HG03097 (cell line): Measurements from ENCODE around the gene RASSF3.
"Not testable (repeated sequence)": the region's sequence is repeated elsewhere in the genome, so short reads cannot be mapped to it uniquely, and the experiment has no call there.

Source experiments
- ATAC-seq: cut with Tn5 transposase; IDR thresholded peaks from one replicate; pipeline ENCODE4 v1.9.1; 2021; ENCODE audit not compliant: unreplicated experiment, low FRiP score

The RASSF3 gene

DNA sequence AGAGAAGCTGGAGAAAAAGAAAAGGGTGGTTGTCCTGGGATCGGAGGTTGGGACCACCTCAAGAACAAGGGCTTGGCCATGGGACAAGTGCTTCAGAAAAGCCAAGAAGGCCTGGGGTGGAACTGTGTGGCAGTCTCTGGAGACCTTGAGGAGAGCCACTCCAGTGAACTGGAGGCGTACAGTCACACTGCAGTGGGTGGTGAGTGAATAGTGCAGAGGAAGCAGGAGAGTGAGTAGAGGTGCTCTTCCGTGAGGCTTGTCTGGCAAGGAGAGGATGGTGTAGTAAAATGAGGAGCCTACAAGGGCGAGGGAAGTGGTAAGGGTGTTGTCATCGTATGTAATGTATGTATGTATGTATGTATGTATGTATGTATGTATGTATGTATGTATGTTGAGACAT, 20.9 kb downstream of the RASSF3 start:
- ATAC-seq, result no peak

DNA sequence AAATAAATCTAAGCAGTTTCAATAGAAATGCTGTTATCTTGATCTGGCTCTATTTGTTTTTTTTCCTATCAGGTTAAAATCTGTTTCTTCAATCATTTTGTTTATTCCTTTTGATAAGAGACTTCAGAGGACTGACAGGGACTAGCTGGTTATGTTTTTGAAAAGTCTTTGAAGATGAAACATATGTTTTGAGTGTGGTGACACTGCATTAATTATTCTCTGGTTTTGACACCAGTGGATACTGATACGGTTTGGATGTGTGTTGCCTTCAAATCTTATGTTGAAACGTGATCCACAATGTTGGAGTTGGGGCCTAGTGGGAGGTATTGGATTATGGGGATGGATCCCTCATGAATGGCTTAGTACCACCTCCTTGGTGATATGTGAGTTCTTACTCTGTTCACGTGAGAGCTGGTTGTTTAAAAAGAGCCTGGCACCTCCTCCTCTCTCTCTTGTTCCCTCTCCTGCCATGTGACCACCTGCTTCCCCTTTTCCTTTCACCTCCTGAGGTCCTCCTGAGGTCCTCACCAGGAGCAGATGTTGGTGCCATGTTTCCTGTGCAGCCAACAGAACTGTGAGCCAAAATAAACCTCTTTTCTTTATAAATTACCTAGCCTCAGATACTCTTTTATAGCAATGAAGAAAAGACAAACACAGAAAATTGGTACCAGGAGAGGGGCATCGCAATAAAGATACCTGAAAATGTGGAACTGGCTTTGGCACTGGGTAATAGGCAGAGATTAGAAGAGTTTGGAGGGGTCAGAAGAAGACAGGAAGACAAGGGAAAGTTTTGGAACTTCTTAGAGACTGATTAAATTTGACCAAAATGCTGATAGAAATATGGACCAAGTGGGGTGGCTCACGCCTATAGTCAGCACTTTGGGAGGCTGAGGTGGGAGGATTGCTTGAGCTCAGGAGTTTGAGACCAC, 23.0 kb downstream of the RASSF3 start:
- ATAC-seq, result no peak

DNA sequence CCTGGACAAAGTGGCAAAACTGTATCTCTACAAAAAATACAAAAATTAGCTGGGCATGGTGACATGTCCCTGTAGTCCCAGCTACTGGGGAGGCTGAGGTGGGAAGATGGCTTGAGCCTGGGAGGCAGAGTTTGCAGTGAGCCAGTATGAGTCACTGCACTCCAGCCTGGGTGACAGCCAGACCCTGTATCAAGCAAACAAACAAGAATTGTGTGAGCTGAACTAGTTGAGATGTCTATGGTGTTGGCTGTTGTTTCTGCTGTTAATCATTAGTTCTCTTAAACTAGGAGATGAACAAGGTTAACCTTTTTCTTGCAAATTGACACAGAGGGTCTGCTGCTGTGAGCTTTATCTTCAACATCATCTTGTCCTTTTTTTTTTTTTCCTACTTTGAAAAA, 23.6 kb downstream of the RASSF3 start:
- ATAC-seq, result no peak

DNA sequence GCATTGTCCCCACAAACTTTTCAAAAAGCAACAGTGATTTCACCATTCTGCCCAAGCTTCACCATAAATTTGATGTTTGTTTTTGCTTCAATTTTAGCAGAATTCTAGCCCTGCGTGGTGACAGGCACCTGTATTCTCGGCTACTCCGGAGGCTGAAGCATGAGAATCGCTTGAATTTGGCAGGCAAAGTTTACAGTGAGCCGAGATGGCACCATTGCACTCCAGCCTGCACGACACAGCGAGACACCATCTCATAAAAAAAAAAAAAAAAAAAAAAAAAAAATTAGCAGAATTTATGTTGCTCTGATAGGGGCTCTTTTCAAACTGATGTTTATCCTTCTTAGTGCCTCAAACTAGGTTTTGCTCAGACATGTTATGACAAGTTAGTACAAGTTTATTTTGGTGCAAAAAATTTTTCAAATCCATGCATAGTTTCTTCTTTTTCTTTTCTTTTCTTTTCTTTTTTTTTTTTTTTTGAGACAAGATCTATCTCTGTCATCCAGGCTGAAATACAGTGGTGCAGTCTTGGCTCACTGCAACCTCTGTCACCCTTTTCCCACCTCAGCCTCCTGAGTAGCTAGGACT, 24.3 kb downstream of the RASSF3 start:
- no peak for ATAC-seq

DNA sequence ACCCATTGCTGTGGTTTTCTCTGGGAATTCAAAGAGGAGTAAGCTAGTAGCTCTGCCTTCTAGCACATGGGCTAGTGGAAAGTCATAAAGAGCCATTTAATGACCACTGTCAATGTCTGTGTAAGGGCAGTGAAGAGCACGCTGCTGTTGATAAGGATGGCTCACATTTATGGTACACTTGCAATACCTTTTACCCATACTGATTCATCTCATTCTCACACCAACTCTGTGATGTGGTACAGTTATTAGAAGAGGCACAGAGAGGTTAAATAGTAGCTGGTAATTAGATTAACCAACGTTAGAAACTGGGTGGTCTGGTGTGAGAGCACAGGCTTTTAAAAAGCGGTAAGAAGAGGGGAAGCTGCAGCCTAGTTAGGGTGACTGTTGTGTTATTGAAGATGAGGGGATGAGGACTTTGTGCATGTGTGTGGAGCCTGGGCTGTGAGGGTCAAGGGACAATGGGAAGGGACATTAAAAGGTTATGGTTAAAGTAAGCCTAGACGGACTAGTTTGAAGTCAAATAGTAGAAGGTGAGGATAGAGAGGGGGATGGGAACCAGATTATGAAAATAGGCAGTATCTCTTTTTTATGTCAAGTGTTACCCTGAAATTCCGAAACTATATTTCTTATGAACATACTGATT, 25.2 kb downstream of the RASSF3 start:
- no peak for ATAC-seq

DNA sequence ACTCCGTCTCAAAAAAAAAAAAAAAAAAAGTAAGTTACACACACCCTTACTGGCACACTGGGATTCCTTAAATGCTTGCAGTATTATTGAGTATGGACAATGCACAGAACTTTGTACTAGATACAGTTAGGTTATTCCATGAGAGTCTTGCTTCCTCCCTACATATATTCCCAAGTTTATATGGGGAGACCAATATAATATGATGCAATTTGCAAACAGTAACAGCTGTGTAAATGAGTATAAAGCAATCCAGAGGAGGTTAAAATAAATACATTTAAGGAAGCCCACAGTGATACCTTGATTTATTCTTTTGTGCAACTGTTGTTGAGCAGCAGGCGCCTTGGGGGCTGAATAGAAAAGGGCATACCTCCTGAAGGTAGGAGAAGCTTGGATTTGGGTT, 26.6 kb downstream of the RASSF3 start:
- no peak for ATAC-seq

DNA sequence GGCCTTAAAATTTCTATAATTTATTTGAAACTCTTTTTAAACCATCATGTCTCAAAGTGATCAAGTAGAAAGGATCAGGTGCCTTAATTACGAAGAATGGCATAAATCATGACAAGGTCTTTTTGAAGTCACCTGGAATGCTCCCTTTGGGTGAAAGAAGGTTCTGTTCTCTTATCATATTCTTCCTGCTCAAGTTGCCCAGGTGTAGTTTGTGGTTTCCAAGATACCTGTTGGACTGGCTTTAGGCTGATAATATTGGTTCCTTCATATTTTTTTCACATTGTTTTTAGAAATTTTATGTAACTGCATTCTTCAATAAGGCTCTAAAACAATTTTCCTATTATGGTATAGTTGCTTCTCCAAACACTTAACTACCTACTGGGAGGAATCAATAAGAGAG, 29.2 kb downstream of the RASSF3 start:
- ATAC-seq, result no peak

DNA sequence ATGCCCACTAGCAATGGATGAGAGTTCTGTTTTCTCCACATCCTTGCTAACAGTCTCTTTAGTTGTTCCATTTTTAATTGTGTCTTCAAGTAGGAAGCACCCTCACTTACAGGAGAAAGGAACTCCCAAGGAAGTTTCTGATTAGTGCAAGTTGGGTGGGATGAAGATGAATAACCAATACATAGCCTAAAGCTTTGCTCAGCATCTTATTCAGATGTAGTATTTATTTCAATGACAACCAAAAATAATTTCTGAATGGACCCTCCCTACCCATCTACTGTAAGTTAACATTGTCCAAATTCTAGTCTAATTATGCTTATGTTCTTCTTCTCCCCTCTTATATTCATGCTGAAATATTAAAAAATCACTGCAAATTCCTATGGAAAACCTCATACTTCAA, 36.0 kb downstream of the RASSF3 start:
- ATAC-seq, result no peak

DNA sequence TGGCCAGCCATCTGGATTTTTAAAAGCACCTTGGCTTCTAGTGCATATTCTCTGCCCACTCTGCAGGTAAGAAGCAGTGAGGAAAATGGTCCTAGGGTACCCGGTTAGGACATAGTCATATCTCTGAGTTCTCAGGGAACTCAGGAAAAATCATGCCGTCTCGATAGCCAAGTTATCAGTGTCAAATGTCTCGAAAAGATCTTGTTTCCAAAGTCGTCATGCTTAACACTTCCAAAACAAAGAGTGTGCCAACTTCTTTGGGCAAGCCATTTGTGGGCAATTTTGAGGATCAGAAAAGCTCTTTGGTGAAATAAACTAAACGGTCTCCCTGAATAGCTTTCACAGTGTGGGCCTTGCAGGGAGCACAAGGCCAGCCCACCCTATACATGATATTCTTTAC, 39.2 kb downstream of the RASSF3 start:
- no peak for ATAC-seq

DNA sequence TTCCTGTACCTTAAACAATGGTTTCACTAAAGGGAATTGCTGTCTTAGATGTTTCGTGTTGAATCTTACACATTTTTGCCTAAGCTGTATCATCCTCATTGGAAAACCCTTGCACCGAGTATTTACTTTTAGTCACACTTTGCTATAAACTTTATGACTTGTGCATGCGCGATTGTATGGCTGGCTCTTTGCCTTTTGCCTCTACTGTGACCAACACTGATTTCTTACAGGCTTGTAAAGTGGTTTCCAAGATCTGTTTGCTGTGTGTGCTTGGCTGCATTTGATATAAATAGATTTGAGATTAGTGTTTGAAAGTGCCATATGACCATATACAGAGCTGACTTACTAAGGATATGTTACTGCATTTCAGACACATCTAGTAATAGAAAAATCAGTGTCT, 40.5 kb downstream of the RASSF3 start:
- no peak for ATAC-seq

DNA sequence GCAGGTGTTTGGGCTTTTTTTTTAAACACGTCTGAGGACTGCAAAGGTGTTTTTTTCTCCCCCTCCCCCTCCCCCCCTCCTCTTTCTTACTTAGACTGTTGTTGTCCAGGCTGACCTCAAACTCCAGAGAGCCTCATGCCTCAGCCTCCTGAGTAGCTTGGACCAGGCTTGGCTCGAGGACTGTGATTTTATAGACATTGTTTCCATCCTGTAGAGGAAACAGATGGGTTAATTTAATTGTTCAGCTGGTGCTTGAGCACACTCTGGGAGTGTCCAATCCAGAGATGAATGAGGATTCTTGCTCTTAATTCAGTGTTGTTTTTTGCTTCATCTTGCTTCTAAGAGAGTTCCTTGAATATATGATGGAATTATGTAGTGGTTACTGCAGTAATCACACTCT, 42.1 kb downstream of the RASSF3 start:
- ATAC-seq, result no peak

DNA sequence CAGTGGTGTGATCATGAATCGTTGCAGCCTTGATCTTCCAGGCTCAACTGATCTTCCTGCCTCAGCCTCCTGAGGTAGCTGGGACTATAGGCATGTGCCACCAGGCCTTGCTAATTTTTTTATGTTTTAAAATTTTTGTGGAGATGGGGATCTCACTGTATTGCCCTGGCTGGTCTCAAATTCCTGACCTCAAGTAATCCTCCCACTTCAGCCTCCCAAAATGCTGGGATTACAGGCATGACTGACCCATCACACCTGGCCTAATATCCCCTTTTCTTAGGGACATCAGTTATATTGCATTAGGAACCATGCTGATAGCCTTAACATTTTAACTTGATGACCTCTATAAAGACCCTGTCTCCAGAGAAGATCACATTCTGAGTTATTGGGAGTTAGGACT, 42.8 kb downstream of the RASSF3 start:
- ATAC-seq, result no peak

DNA sequence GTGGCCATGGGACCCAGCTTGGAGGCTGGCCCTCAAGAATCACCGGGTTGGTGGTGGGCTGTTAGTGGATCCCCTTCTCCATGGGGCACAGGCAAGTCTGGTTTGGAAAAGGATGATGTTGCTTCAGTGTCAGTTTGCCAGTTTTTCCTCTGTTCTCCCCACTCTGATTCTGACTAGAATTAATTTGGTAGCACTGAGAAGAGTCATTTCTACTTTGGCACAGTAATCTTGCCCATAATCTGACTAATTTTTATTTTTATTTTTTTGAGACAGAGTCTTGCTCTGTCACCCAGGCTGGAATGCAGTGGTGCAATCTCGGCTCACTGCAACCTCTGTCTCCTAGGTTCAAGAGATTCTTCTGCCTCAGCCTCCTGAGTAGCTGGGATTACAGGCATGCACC, 43.6 kb downstream of the RASSF3 start:
- not testable (repeated sequence) for ATAC-seq

DNA sequence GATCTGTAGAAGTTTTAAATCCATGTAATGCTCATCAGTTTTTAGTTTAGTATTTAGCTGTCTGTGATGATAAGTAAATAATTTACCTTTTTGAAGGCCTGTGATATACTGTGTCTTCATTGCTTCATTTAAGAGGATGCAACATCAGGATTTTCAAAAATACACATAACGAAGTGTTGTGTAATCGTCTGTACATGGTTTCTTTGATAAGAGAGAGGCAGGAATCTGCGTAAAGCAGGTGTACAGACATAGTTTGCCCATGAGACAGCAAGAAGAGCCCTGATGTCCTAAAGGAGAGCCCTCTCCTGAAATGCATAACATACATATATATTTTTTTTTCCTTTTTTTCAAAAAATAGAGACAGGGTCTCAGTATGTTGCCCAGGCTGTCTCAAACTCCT, 44.8 kb downstream of the RASSF3 start:
- ATAC-seq, result no peak

DNA sequence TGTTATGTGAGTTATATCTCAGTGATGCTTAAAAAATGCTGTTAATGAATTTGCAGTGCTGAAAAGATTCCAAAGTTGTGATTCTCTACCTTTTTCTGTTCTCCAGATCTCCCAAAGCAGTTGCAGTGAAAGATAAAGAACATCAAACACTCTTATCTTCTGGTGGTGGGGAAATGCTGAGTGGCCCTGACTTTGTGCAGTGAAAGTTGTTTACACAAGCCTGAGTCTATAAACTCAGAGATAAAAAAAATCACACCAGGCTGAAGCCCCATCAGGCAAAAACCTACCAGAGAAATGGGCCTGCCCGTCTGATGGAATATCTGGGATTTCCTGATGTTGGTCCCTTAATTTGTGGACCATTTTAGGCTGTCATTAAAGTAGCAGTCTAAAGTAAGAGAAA, 46.1 kb downstream of the RASSF3 start:
- no peak for ATAC-seq

DNA sequence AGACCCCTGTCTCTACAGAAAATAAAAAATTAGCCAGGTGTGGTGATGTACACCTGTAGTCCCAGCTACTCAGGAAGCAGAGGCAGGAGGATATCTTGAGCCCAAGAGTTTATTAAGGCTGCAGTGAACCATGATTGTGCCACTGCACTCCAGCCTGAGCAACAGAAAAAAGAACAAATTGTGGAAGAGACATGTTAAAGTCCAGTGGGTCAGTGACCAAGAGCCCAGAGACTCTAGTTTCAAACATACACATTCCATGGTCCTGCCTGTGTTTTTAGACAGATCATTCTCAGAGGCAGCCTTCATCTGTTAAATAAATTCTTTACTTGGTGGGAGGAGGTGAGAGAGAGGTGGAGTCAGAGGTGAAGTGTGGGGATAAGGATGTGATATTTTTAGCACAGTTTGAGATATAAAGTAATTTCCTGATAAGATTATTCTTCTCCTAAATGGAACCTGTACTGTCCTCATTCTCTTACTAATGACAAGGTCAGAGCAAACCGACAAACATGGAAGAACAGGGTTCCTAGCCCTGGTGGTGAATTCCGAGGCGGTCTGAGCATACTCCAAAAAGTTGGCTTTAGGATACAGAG, 48.7 kb downstream of the RASSF3 start:
- ATAC-seq, result no peak

DNA sequence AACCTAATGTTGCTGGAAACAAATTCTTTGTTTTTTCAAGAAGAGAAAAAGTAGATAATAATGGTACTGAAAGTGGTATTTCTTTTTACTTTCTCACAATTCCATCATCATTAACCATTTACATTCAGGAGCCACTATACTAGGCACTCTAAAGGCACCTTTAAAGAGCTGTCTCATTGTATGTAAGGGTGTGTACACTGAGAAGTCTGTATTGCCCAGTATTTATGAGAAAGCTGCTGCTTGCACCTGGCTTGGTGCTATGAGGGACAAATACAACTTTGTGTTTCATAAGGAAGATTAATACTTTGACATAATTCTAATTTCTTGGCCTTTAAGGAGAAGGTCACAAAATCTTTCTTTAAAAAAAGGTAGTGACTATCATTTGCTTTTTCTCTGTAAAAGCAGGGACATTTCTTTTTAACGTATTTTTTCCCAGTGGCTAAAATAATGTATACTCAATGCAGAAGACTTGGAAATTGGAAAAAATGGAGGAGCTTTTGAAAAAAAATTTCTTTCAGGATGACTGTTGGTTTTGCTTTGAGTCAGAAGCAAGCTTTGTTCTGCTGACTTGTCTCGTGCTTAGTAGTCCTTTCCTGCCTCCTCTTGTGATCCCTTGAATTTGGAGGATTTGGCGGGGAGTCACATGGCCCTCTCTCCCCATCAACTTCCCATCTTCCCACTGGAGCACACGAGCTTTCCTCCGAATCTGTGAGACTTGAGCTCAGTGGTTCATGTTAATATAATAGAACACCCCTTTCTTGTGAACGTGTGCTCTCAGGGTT, 50.1 kb downstream of the RASSF3 start:
- peak; percentile 39 for ATAC-seq

DNA sequence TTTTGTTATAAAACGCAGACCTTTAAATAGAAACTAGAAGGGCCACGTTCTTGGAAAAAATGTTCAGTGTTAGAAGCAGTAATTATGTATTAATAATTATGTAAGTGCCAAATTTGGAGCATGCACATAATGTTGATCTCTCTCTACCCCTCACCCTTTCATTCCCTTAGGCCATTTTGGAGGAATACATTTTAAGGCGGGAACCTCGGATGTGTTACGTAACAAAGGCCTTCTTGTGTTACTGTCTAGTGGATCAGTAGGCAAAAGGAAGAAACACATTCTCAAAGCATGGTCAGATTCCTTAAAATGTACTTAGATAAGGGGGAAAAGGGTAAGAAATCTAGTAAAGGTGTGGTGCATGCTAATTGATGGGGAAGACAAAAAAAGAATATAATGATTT, 52.7 kb downstream of the RASSF3 start:
- no peak for ATAC-seq

DNA sequence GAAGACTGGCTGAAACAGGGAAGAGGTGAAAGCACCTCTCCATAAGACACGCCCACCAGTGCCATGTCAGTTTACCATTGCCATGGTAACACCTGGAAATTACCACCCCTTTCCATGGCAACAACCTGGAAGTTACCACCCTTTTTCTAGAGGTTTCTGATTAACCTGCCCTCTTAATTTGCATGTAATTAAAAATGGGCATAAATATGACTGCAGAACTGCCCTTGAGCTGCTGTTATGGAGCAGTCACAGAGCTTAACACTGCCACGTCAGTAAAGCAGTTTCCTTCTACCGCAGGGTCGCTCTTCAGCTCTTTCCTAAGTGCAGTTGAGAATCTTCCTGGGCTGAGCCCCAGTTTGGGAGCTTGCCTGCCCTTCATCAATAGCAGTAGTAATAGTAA, 55.2 kb downstream of the RASSF3 start:
- peak; percentile 30 for ATAC-seq

DNA sequence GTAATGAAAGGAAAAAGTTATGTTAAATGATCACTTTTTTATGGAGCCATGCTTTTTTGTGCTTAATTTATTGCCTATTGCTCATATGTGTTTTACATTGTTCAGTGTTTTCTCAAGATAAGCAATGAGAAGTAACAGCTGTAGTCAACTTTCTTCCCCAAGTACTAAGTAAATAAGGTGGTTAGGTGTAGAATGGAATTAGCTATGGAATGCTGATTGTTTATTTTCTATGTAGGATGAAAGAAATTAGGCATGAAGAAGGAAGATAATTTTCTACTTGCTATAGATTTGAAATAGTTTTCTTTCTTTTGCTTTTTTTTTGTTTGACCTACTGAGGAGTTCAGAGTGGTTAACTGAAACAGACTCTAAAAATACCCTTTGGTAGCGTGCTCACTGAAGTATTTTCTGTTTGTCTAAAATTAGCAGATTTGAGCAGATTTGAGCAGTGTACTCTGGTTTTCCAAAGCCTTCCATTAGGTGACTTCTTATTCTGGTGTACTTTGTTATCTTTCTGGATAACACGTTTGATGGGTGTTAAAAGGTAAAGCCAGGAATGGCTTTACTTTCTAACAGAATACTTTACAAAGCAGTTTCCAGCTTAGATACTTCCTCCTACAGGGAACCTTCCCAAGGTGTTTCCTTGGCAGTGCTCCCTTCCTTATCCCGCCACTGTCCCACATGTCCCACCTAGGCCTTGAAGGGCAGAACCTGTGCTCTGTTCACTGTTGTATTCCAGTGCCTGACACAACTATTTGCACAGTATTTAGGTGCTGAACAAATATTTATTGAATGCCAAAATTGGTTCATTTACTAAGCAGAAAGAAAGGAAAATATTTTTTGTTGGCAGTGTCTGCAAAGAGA, 56.0 kb downstream of the RASSF3 start:
- ATAC-seq, result no peak
